Right cardiac atrium (tissue), 5 donors: ENCODE measurements around the gene EML4. TPM values are rescaled to one million over a fixed set of nuclear protein-coding genes. Genes with fewer than 3 reads are reported as not detected.
"Not testable (repeated sequence)": the region's sequence is repeated elsewhere in the genome, so short reads cannot be mapped to it uniquely, and the experiment has no call there.

Experiments used
- ATAC-seq, 2 donors: fragments of 200-7000 bp; cut with Tn5 transposase; one replicate each; pipeline versions ENCODE4 v1.8.0 to v1.9.1; 2020; ENCODE audit warnings: moderate library complexity in 2 of 2, mild to moderate bottlenecking in 1 of 2
- DNase-seq, 3 donors: peaks; one replicate each; pipeline ENCODE4 v3.0.0-alpha.2; 2020
- H3K27ac ChIP-seq: one replicate; pipeline ENCODE4 v1.5.1; 2013; ENCODE audit warnings: mild to moderate bottlenecking, low read length, control low read depth, moderate library complexity
- H3K27me3 ChIP-seq: one replicate; pipeline ENCODE4 v1.6.1; 2013; ENCODE audit not compliant: control insufficient read depth, insufficient read depth
- H3K4me1 ChIP-seq: one replicate; pipeline ENCODE4 v1.6.1; 2013; ENCODE audit warnings: low read length; ENCODE audit not compliant: control insufficient read depth, insufficient read depth
- H3K4me3 ChIP-seq: one replicate; pipeline ENCODE4 v1.5.1; 2013; ENCODE audit warnings: low read length, control low read depth
- H3K9me3 ChIP-seq: one replicate; pipeline ENCODE4 v1.6.1; 2013; ENCODE audit warnings: low read length; ENCODE audit not compliant: control insufficient read depth
- WGBS: extraction: QIAGEN DNeasy Blood & Tissue Kit; methylation state at CpG from one replicate; pipeline ENCODE4 v1.1.7; 2013; 5-methylcytosine and 5-hydroxymethylcytosine counted together
- intact Hi-C, 4 donors: fragments of 100-400 bp; cut with DNase I; formaldehyde crosslinking; loops; one replicate each; pipeline versions ENCODE4 v1.11.0 to v1.14.0; 2022 to 2023
- polyA plus RNA-seq: library from polyadenylated mRNA; stranded (reverse); fragments of 200-250 nt; gene quantifications from one replicate; pipeline ENCODE4 v1.2.3, GENCODE V29; 2013
- total RNA-seq, 4 donors: library from RNA; stranded (reverse); fragmentation: NEBNext Ultra II Directional; extraction: Animal tissue kit (Norgen Biotek cat#: 25700); gene quantifications; one replicate each; pipeline ENCODE4 v1.2.1, GENCODE V29; 2021
- donor health status: healthy with polysubstance abuse.
- donor health status: DM: no; HTN: yes; CAD: no.
- donor health status: DM: no; HTN: no; CAD: no.
- donor health status: DM: no; HTN: yes; CAD: no; lungs with severe emphysema.
- donor health status: DM: yes; HTN: yes; CAD: no.

The EML4 gene
- total and polyA plus RNA-seq, 5 donors: 3.8 to 13.8 (median 8.1) TPM

DNA sequence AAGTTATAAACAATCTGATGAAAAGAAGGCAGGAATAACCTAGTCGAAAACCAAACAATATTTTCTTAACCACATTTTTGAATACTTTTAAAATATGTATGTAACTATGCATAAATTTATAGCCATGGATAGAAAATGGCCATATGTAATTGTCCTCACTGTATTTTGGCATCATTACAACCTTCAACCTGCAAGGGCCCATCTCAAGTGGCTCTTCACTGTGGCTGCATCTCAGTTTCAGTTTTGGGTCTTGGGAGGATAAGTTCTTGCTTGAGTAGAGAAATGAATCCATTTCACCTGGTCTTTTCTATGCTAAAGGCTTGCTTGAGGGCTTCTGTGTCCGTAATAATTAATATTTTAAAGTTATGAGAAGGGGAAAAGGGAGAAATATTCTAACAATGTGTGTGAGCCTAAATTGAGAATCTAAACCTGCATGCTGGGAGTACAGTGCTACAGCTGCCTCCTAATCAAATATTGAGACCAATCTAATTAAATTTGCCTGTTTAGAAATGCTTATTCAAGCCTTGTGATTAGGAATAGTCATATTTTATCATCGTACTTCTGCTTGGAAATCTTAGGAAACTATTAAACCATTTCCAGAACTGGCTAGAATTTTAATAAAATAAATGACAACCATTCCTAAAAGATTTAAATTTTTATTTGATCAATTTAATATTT is 92.5 kb downstream of the EML4 start:
- no peak for ATAC-seq
- Histone ChIP-seq H3K27ac (no peak overlapping the region), H3K4me3 (no peak overlapping the region), H3K9me3 (no peaks in the 10 kb centered on the region), H3K4me1 (no peaks in the 10 kb centered on the region), H3K27me3 (no peaks in the 10 kb centered on the region)
- no peak for DNase-seq
- intact Hi-C loops: no loop called here
- WGBS: 95% methylated on average over 3 of the region's 3 CpGs

DNA sequence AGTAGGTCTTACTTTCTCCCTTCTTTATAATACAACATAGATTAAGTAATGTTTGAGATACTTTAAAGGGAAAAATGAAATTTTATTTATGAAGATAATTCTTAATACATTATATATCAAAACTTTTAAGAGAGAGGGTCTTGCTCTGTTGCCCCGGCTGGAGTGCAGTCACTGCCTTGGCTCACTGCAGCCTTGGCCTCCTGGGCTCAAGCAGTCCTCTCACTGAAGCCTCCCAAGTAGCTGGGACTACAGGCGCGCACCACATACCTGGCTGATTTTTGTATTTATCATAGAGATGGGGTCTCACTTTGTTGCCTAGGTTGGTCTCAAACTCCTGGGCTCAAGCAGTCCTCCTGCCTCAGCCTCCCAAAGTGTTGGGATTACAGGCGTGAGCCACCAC is 97.1 kb downstream of the EML4 start:
- DNase-seq (no peak), ATAC-seq (no peak)
- WGBS: 98% methylated on average over 4 of the region's 4 CpGs
- Histone ChIP-seq H3K4me1 (no peaks in the 10 kb centered on the region), H3K27me3 (no peaks in the 10 kb centered on the region), H3K9me3 (no peaks in the 10 kb centered on the region), H3K27ac (no peak overlapping the region), H3K4me3 (no peak overlapping the region)
- intact Hi-C loops: no loop called here

GRCh38 chr2:42267530-42267929 is 98.4 kb downstream of the EML4 start:
- WGBS: 2% methylated on average over 1 of the region's 1 CpG
- DNase-seq: no peak
- Histone ChIP-seq H3K4me3 (no peak overlapping the region), H3K9me3 (no peaks in the 10 kb centered on the region), H3K4me1 (no peaks in the 10 kb centered on the region), H3K27me3 (no peaks in the 10 kb centered on the region), H3K27ac (no peak overlapping the region)
- no peak for ATAC-seq
- intact Hi-C loops: no loop called here

GRCh38 chr2:42268528-42269151 is 99.5 kb downstream of the EML4 start:
- Histone ChIP-seq H3K9me3 (no peaks in the 10 kb centered on the region), H3K4me1 (no peaks in the 10 kb centered on the region), H3K27ac (no peak overlapping the region), H3K4me3 (no peak overlapping the region), H3K27me3 (no peaks in the 10 kb centered on the region)
- DNase-seq (no peak), ATAC-seq (no peak)
- intact Hi-C loops: no loop called here
- WGBS: 96% methylated on average over 5 of the region's 5 CpGs

DNA sequence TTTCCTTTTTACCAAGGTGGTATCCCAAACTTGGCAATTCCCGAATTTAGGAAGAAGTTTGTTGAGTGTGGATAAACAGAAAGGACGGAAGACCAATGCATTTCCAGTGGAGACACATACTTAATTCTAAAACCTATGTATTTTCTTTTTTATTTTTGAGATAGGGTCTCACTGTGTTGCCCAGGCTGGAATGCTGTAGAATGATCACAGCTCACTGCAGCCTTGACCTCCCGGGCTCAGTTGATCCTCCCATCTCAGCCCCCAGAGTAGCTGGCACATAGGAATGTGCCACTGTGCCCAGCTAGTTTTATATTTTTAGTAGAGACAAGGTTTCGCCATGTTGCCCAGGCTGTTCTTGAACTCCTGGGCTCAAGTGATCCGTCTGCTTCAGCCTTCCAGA is 101.6 kb downstream of the EML4 start:
- WGBS: 95% methylated on average over 5 of the region's 5 CpGs
- no peak overlapping the region for H3K4me3 ChIP-seq
- no peaks in the 10 kb centered on the region for H3K4me1 ChIP-seq
- H3K27ac ChIP-seq: no peak overlapping the region
- DNase-seq: no peak
- H3K9me3 ChIP-seq: no peaks in the 10 kb centered on the region
- ATAC-seq: no peak
- no peaks in the 10 kb centered on the region for H3K27me3 ChIP-seq
- intact Hi-C loops: no loop called here

GRCh38 chr2:42271246-42271645 is 102.1 kb downstream of the EML4 start:
- not testable (repeated sequence) for H3K4me3 ChIP-seq, DNase-seq

GRCh38 chr2:42274863-42275262 is 105.7 kb downstream of the EML4 start:
- 85% methylated on average over 2 of the region's 2 CpGs for WGBS
- H3K4me1 ChIP-seq: no peaks in the 10 kb centered on the region
- no peaks in the 10 kb centered on the region for H3K9me3 ChIP-seq
- no peak overlapping the region for H3K27ac ChIP-seq
- H3K4me3 ChIP-seq: no peak overlapping the region
- H3K27me3 ChIP-seq: no peaks in the 10 kb centered on the region
- no peak for DNase-seq
- intact Hi-C loops: no loop called here
- ATAC-seq: no peak

More at GRCh38 chr2:42271246-42271645, 102.1 kb downstream of the EML4 start:
- intact Hi-C loops, H3K9me3 ChIP-seq, H3K27ac ChIP-seq, ATAC-seq, H3K4me1 ChIP-seq, H3K27me3 ChIP-seq: not testable (repeated sequence)
- WGBS: 65% methylated on average over 5 of the region's 5 CpGs

- Histone ChIP-seq H3K4me3 (no peak overlapping the region), H3K4me1 (no peaks in the 10 kb centered on the region), H3K9me3 (no peaks in the 10 kb centered on the region), H3K27ac (no peak overlapping the region), H3K27me3 (no peaks in the 10 kb centered on the region)
- no peak for DNase-seq
- WGBS: 90% methylated on average over 2 of the region's 2 CpGs
- no peak for ATAC-seq
- intact Hi-C loops: no loop called here
Measured at GRCh38 chr2:42281416-42282081, 112.4 kb downstream of the EML4 start.

- DNase-seq: no peak
- Histone ChIP-seq H3K27me3 (no peaks in the 10 kb centered on the region), H3K4me3 (no peak overlapping the region), H3K9me3 (no peaks in the 10 kb centered on the region), H3K27ac (no peak overlapping the region), H3K4me1 (no peaks in the 10 kb centered on the region)
- WGBS: 96% methylated on average over 6 of the region's 6 CpGs
- no peak for ATAC-seq
- intact Hi-C loops: no loop called here
Measured at GRCh38 chr2:42284019-42284418, 114.9 kb downstream of the EML4 start.

GRCh38 chr2:42286268-42286946 is 117.3 kb downstream of the EML4 start:
- WGBS: 75% methylated on average over 2 of the region's 2 CpGs
- intact Hi-C loops: no loop called here

GRCh38 chr2:42288811-42289210 is 119.7 kb downstream of the EML4 start:
- WGBS: 93% methylated on average over 1 of the region's 1 CpG
- Histone ChIP-seq H3K4me1 (no peaks in the 10 kb centered on the region), H3K9me3 (no peaks in the 10 kb centered on the region), H3K27ac (no peak overlapping the region), H3K4me3 (no peak overlapping the region), H3K27me3 (no peaks in the 10 kb centered on the region)
- no peak for ATAC-seq
- DNase-seq: no peak
- intact Hi-C loops: no loop called here

More at GRCh38 chr2:42286268-42286946, 117.3 kb downstream of the EML4 start:
- Histone ChIP-seq H3K27ac (no peak overlapping the region), H3K27me3 (no peaks in the 10 kb centered on the region), H3K4me1 (no peaks in the 10 kb centered on the region), H3K9me3 (no peaks in the 10 kb centered on the region), H3K4me3 (no peak overlapping the region)
- DNase-seq (no peak), ATAC-seq (no peak)
